ENCODE results near the gene A2ML1.
"Not testable (repeated sequence)": the region's sequence is repeated elsewhere in the genome, so short reads cannot be mapped to it uniquely, and the experiment has no call there.

A2ML1 gene

GRCh38 chr12:8905546-8905945 is 83.1 kb downstream of the A2ML1 start:
- DNase-seq (ENCODE audit: low spot score): no peak

GRCh38 chr12:8906266-8907180 is 84.1 kb downstream of the A2ML1 start:
- DNase-seq (ENCODE audit: low spot score): no peak

- no peak for DNase-seq (ENCODE audit: low spot score)
These were observed 85.1 kb downstream of the A2ML1 start for GRCh38 chr12:8907513-8907912.

GRCh38 chr12:8909752-8910151 is 87.3 kb downstream of the A2ML1 start:
- no peak for DNase-seq (ENCODE audit: low spot score)

GRCh38 chr12:8911606-8912268 is 89.3 kb downstream of the A2ML1 start:
- DNase-seq (ENCODE audit: low spot score): no peak

- DNase-seq (ENCODE audit: low spot score): peak; percentile 68
These were observed 90.5 kb downstream of the A2ML1 start for GRCh38 chr12:8912914-8913313.

GRCh38 chr12:8913702-8914032 is 91.2 kb downstream of the A2ML1 start:
- no peak for DNase-seq (ENCODE audit: low spot score)

GRCh38 chr12:8914033-8914715 is 91.8 kb downstream of the A2ML1 start, which contains the start of gene PHC1:
Gene PHC1 (plus strand): TSS chr12:8914509. CDS start chr12:8917678, 3,169 bp downstream.
- DNase-seq (ENCODE audit: low spot score): peak; percentile 90

- DNase-seq (ENCODE audit: low spot score): peak; percentile 67
These were observed 92.5 kb downstream of the A2ML1 start for GRCh38 chr12:8914716-8915526.

- DNase-seq (ENCODE audit: low spot score): no peak
These were observed 93.7 kb downstream of the A2ML1 start for GRCh38 chr12:8916154-8916553.

GRCh38 chr12:8917031-8917430 is 94.6 kb downstream of the A2ML1 start:
- DNase-seq (ENCODE audit: low spot score): no peak

- no peak for DNase-seq (ENCODE audit: low spot score)
These were observed 95.3 kb downstream of the A2ML1 start for GRCh38 chr12:8917751-8918150.

- DNase-seq (ENCODE audit: low spot score): not testable (repeated sequence)
These were observed 97.2 kb downstream of the A2ML1 start for GRCh38 chr12:8919643-8920042.

- no peak for DNase-seq (ENCODE audit: low spot score)
These were observed 100.1 kb downstream of the A2ML1 start for GRCh38 chr12:8922544-8922943.
